ELF-1 (cell line): Measurements from ENCODE around the gene LRRC4C.
A peak's percentile ranks its signal among the peaks of the same experiment; 100 is the strongest.

ENCODE experiments used
- DNase-seq: peaks from one replicate; pipeline ENCODE4 v3.0.0-alpha.2; 2016; ENCODE audit warnings: low read depth, low spot score

The LRRC4C gene

DNA sequence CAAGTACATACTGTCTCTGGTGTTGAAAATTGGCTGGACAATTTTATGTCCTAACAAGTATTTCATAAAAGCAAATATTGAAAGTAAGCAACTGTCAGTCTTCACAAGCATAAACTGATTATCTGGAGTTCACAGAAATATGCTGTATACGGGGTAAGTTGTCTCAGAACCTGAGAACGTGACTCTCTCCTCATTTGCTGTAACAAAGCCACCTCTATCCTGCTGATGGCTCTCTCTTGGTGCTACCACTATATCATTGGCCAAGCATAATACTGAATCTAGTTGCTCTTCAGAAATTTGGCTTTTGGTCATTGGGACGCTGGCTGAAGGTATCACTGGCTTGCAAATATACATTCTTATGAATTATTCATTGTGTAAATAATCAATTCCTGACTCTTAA is 1078.0 kb downstream of the LRRC4C start:
- DNase-seq: no peak

DNA sequence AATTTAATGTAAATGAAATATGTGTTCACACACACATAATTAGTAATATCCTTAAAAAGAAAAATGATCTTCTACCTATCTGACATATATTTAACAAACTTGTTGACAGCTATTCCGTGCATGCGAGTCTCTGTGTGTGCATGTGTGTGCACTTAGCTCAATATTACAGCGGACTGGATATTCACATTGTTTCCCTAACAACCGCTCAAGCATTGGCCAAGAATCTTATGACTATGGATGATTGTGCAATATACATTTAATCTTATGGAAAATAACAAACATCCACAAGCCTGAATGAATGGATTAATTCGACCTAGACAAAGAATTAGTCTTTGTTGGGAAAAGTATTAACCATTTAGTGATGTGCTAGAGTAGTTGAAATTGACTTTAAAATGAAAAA is 1078.6 kb downstream of the LRRC4C start:
- no peak for DNase-seq

DNA sequence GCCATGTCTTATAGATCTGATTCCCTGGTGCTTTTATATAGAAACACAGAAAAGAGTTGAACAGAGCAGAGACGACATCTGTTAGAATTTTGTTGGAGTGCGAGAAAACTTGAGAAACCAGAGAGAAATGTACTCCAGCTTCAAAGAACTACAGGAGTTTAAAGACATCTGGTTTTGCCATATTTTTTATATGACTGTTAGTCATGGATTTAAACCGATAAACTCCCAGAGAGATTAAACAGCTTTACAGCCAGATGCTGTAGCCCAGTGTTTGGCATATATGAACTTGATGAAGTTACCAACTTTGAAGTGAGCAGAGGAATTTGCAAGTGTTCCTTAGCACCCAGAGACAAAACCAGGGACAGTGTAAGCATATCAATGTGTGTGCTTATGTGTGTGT is 1083.1 kb downstream of the LRRC4C start:
- no peak for DNase-seq

DNA sequence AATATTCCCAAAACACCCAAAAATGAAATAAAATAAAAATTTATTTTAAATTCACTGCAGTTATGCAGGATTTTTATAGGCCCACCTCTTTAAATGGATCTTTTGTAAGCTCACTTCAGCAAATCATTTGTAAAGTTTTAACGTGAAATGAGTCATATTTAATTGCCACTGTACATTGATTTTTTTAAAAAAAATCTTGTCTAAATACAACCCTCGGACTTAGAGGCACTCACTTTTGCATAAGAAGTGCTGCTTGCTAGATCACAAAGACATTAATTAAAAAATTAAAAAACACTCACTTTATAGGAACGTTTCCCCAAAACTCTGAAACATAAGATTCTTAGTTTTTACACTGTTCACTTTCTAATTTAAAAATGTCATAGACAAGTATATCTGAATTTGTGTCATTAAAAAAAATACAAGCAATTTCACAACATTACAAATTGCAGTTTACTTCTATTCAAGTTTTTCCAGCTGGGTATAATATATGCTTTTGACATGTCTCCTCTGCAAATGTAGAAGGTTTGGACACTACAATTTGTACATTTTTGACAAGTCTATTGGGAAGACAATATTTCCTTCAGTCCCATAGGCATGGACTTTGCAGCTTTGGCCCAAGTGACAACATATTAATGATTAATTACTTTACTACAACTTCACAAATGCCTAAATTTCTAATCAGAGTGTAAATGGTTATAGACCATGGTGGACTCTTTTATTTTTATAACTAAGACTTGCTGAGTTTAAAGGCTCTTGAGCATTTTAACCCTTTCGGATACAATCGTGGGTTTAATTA is 1088.4 kb downstream of the LRRC4C start:
- no peak for DNase-seq

DNA sequence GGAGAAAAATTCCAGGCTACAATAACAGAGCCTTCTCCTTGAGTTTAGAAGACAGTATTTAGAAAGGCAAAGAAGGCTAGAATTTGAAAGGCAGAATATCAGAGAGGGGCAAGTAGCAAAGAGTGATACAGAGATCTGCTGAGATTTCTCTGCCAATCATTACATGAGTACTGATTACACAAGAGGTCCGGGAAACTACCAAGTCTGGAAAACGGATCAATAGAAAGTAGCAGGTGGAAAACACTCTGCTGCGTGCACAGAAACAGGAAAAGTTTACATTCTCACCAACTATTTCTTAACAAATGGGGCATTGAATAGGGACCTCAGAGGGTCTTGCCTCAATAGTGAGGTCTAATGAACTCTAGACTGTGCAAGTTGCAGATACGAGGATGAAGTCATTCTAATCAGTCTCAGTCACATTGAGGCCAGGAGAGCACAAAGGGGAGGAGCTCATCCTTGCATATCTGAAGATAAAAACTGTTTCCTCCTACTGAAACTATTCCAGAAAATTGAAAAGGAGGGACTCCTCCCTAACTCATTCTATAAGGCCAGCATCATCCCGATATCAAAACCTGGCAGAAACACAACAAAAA is 1099.2 kb downstream of the LRRC4C start:
- no peak for DNase-seq

DNA sequence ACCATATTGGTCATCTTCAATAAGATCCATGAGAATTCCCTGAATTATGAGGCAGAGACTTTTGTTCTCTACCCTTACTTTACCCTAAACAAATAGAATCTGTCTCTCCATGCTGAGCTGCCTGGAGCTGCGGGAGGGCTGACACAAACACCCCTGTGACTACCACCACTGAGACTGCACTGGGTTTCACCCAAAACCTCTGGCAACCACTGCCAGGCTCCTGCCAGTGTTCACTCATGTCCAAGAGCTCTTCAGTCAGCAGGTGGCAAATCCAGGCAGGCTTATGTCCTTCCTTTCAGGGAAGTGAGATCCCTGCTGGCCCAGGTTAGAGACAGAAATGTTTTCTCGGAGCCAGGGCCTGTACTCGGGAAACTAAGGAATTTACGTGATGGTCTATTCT is 1105.3 kb downstream of the LRRC4C start:
- no peak for DNase-seq

DNA sequence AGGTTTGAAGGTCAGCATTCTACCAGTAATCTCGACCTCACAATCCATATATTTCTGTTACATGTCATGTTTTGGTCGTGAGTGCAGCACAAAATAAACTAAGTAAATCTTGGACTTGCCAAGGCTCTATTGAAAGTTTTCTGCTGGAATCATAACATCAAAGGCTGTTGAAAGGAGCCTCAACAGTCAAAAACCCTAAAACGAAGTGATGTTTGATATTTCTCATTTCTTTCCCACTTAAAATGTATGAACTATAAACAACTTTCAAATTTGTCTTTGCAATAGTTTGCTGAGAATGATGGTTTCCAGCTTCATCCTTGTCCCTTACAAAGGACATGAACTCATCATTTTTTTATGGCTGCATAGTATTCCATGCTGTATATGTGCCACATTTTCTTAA is 1118.5 kb downstream of the LRRC4C start:
- DNase-seq: no peak

DNA sequence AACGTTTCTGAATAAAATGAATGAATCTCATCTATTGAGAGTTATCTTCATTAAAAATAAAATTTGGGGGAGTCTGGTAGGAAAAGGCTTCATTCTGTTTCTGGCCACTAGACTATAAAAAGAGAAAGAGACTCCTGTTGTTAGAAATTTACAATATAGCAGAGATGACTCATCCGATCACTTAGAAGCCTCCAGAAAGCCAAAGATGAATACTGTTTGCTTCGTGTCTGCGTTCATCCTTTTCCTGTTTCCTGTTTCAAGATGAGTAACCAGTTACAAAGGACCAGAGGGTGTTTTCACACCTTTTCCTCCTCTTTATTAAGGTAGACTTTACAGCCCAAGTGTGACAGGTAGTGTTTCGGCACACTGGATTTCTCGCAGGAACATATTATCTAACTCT is 1120.7 kb downstream of the LRRC4C start:
- DNase-seq: no peak

DNA sequence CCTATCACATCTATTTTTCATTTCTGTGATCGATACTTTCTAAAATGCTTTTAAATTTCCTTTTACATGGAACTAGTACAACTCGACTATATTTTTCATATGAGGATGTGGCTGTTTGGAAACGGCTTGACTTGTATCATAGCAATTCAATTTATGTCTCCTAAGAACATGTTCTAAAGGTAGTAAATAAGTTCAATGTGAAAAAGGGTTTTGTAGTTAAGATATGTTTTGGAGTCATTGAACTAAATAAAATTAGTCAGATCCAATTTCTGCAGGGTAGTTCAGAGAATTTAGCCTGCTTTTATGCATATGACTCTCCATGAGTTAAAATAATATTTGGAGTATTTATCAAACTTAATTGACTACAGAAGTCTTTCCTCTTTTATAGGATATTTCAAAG is 1121.4 kb downstream of the LRRC4C start:
- no peak for DNase-seq

DNA sequence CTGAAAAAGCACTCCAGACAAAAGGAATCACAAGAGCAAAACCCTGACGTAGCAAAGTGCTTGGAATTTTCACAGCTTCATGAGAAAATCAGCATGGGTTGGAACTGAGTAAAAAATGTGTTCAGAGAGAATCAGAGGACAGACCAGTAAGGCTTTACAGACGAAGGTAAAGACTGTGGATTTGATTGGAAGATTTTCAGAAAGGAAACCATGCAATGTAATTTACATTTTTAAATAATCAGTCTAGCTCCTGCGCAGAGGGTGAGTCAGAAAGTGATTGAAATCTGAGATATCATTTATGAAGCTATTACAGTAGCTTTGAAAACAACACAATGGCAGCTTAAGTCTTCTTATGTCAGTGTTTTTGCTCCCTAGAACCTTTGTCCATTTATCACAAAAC is 1122.3 kb downstream of the LRRC4C start:
- no peak for DNase-seq

DNA sequence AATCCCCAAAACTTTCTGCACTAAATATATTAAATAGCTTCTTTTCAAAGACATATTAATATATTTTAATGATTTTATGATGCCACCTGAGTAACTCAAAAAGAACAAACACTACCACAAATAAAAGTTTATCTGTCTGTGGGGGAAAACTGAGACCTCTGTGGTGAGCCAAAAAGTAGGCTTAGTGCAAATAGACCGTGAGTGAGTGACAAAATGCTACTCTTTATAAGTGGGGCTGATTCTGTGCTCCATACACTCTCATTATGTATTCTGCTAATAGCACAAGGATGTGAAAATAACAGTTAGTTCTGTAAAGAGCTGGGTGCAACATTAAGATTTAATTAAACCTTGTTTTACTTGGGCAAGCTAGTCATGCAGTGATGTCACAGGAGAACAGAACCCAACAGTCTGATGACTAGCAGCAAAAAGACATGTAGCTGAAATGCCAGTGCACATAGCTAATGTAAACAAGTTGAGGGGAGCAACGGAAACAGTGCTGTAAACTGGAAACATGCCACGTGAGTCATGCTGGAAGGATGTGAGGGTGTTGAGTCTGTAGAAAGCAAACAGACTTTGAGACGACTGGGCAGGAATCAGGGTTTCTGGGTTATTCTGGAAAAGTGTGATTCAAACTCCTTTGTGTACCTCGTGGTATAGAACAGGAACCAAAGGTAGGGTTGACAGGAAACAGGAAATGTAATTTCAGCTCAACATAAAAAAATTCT is 1130.4 kb downstream of the LRRC4C start:
- peak; percentile 67 for DNase-seq

DNA sequence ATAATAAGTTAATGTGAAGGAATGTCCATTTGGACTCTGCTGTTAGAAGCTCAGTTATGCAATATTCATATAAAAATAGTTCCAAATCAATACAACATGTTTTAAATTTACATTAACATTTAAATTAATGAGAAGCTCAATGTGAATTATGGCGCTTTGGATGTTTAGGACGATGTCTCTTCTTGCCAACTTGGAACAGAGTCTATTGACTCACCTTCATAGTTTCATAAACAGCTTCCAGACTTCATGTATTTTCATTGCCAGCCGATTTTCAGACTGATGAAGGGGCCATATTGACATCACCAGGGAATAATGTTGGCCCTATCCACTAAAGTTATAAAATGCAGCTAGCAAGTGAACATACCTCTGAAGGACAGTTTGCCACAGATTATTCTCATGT is 1136.2 kb downstream of the LRRC4C start:
- no peak for DNase-seq

DNA sequence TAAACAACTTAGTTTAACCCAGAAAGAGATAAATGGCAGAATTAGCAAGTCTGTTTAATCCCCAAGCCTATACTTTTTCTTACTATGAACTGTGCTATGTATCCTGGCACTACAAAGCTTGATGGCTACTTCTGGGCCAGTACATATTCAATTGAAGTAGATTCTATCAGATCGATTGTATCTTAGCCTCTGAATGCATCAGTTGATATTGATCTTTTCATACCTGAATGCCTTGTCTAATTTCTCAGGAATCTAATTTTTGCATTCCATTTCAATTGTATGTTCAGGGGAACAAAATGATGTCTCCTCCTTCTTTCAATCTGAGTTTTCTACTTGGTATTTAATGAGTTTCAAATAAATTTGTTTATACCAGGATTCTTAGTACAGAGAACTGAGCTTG is 1137.9 kb downstream of the LRRC4C start:
- DNase-seq: no peak

DNA sequence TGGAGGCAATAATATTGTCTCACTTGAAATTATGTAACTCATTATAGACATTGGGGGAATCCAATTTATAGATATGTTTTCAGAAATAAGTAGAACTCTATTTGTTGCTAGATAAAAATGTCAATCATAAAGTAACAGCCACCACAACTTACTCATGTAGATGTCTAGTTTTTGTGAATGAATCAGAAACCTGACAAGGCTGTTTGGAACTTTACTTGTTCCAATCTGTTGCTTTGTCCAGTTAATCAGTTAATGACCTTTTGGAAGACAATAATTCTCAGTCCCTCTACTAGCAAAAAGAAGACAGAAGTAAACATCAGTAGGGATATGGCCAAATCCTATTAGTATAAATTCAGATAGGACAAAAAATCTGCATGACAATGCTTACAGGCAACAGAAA is 1143.3 kb downstream of the LRRC4C start:
- no peak for DNase-seq

DNA sequence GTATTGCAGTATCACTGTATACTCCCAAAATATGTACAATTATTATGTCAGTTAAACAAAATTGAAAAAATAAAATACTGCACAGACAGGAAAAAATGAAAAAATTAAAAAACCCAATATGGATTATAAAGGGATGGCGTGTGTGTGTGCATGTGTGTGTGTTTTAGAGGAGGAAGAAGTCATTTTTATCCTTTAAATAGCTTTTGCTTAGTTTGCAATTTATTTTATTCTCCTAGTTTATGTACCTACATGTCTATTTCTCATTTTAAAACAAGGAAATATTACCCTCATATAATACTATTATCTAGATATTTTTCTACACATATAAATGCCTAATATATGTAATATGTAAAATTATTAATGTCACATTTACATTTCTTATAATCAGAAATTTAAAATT is 1144.3 kb downstream of the LRRC4C start:
- no peak for DNase-seq

DNA sequence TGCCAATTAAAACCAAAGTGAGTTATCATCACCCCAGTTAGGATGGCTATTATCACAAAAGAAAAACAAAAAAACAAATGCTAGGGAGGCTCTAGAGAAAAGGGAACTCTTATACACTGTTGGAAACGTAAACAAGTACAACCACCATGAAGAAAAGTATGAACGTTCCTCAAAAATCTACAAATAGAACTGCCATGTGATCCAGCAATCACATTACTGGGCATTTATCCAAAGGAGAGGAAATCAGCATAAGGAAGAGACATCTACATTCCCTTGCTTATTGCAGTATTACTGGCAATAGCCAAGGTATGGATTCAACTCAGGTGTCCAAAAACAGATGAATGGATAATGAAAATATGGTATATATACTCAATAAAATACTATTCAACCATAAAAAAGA is 1145.1 kb downstream of the LRRC4C start:
- no peak for DNase-seq

DNA sequence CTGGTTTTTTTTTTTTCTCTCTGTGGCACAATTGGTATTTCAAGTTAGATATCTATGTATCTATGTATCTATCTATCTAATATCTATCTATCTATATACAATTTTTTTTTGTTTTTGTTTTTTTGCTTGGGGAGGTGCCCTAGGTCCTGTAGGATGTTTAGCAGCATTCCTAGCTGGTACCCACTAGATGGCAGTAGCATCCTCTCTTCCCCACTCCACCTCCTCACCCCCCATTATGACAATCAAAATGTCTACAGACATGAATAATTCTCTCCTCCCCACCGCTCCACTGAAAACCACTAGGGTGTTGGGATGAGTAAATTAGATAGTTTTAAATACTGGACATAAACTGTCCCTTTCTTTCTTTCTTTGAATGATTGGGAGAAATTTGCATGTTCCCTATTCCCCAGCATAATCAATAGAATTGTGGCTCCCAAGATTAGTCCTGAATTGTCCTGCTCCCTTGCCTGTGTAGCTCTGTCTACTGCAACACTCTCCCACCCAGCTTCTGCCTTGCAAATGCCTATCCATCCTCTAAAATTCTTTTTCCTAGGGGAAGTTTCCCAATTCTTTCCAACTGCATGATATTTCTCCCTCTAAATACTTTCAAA is 1152.4 kb downstream of the LRRC4C start:
- peak; percentile 23 for DNase-seq

DNA sequence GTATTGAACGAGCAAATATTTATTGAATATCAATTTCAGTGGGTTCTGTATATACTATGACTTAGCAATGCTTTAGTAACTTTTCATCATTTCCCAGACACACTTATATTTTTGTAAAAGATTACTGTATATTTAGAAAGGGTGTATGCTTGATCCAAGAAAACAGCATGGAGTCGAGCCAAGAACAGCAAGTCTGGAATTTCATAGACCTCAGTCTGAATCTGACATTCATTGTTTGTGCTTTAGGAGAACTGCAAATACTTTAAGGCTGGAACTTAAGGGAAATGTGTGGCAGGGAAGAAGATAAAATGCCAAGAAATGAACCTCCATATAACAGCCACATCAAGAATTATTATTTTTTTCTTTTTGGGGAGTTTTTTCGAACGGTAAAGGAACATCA is 1156.8 kb downstream of the LRRC4C start:
- no peak for DNase-seq

DNA sequence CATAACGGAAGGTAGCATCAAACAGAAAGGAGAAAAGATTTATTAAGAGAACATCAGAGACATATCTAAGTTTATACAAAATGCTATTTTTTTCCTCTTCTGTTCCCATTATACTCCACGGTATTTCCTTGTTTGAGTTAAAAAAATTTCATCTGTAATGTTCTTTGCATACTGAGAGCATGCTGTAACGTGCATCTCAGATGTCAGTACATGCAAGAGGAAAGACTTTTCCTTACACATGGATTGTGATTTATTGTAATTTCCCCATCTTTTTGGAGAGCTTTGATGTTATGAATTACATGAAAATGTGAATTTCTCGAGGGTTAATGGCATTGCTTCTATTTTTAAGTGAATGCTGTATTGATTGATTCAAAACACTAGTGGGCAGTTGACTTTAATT is 1164.0 kb downstream of the LRRC4C start:
- DNase-seq: no peak

DNA sequence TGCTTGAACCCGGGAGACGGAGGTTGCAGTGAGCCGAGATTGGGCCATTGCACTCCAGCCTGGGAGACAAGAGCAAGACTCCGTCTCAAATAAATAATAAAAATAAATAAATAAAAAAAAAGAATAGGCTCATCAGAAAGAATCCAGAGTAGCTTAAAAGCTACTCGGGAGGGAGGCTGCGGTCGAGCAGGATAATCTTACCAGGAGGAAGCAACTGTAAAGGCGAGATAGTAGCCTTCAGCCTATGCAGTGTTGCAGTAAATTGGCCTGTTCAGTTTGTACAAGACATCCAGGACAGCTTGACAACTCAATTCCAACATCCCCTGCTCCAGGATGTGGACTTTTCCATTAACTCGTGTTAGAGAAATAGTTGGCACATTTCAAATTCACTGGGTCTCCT is 1164.7 kb downstream of the LRRC4C start:
- DNase-seq: no peak

DNA sequence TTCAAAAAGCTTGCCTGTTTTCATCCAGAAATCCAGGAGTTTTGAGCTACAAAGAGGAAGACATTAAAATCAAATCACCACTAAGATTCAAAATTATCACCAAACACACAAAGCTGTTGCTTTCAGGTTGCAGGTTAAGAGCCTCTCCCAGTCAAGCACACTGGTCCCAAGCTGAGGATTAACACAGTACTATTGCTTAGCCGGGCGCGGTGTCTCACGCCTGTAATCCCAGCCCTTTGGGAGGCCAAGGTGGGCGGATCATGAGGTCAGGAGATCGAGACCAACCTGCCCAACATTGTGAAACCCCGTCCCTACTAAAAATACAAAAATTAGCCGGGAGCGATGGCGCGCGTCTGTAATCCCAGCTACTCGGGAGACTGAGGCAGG is 1165.1 kb downstream of the LRRC4C start:
- DNase-seq: no peak

DNA sequence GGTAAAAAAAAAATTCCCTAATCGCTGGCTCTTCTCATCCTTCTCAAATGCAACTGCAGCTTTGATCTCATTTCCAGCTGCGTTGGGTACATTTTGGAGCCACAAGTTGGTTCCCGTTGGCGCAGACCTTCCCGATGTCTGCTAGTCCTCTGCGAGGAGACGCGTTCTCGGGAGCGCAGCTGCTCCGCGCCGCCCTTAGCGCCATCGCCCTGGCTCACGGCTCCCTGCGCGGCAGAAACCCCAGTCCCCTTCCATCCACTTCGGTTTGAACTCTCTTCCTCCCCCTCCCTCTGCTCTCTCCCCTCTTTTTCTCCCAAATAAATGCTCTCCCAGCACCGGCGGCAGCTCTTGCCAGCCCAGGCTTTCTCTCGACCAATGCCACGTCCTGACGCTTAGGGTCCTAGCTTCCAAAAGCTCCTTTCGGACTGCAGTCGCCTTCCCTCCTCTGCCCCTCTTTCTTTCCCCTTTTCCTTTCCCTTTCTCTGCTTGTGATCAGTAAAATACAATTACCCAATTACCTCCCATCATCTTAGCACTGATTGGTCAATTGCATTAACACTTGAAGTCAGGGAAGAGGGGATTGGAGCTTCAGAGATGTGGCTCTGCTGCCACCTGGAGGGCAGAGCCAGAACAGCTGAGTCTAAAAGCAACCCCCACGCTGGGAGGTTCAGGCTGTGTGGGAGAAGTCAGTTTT is 1165.7 kb downstream of the LRRC4C start:
- DNase-seq: peak; percentile 96
